Measurements from ENCODE around the gene TMEM91. TPM values are rescaled to one million over a fixed set of nuclear protein-coding genes. Genes with fewer than 3 reads are reported as not detected.
"Not testable (repeated sequence)": the region's sequence is repeated elsewhere in the genome, so short reads cannot be mapped to it uniquely, and the experiment has no call there.

TMEM91 gene
- total RNA-seq, 1 donor from 2014 or later: 7.6 TPM

DNA sequence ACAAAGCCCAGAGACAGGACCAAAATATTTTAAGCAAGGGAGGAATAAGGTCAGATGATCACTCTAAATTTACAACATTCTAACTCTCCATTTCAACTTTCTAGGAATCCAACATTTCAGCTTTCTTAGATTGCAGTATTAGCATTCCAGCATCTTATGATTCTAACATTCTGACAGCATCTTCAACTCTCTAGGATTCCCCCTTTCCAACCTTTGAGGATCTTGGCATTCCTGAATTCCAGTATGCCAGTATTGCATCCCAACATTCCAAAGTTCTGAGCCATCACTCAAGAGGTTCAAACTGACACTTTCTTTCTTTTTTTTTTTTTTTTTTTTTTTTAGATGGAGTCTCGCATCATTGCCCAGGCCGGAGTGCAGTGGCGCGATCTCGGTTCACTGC is 36.4 kb upstream of the TMEM91 start:
- H3K27me3 ChIP-seq (ENCODE audit: control insufficient read depth, insufficient read depth, low read length): no peaks in the 10 kb centered on the region
- H3K4me3 ChIP-seq (ENCODE audit: low read depth, low read length): no peak overlapping the region
- DNase-seq (ENCODE audit: low read depth) (no peak), FAIRE-seq (no peak)
- TF ChIP-seq, protein P1, sequence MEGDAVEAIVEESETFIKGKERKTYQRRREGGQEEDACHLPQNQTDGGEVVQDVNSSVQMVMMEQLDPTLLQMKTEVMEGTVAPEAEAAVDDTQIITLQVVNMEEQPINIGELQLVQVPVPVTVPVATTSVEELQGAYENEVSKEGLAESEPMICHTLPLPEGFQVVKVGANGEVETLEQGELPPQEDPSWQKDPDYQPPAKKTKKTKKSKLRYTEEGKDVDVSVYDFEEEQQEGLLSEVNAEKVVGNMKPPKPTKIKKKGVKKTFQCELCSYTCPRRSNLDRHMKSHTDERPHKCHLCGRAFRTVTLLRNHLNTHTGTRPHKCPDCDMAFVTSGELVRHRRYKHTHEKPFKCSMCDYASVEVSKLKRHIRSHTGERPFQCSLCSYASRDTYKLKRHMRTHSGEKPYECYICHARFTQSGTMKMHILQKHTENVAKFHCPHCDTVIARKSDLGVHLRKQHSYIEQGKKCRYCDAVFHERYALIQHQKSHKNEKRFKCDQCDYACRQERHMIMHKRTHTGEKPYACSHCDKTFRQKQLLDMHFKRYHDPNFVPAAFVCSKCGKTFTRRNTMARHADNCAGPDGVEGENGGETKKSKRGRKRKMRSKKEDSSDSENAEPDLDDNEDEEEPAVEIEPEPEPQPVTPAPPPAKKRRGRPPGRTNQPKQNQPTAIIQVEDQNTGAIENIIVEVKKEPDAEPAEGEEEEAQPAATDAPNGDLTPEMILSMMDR (IDR thresholded peaks at IDR 0.05; ENCODE audit: insufficient read depth, low read length, severe bottlenecking): no peak
- H3K36me3 ChIP-seq (ENCODE audit: control insufficient read depth, insufficient read depth, low read length): peaks cover 18% of the 10 kb centered on the region

DNA sequence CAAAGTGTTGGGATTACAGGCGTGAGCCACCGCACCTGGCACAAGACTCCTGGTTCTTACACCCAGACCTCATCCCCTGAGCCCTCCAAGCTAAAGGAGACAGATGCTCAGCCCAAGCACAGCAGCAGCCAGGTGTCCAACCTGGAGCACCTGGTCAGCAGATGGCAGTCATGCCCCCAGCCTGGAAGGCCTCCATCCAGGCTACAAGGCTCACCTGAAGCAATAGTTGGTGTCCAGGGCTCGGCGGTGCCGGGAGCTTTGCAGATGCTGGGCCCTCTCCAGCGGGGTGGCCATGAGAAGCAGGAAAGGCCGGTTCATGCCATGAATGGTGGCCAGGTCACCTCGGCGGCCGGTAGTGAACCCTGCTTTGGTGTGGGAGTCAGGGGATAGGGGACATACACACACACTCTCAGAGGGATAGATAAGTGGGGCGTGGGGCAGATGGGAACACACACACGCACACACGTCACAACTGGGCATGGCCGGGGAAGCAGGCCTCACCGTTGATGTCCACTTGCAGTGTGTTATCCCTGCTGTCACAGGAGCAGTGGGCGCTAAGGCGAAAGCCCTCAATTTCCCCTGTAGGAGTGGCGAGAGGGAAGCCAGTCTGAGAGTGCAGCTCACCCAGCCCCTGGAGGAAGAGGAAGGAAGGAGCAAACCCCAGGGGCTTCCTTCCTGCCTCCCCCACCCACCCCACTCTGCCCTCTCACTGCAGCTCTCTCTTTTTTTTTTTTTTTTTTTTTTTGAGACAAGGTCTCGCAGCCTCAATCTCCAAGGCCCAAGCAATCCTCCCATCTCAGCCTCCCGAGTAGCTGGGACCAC is 34.5 kb upstream of the TMEM91 start:
- H3K4me3 ChIP-seq (ENCODE audit: low read depth, low read length): no peak overlapping the region
- peaks cover 15% of the 10 kb centered on the region for H3K36me3 ChIP-seq (ENCODE audit: control insufficient read depth, insufficient read depth, low read length)
- FAIRE-seq (no peak), DNase-seq (ENCODE audit: low read depth) (no peak)
- H3K27me3 ChIP-seq (ENCODE audit: control insufficient read depth, insufficient read depth, low read length): no peaks in the 10 kb centered on the region
- TF ChIP-seq, protein P1 (IDR thresholded peaks at IDR 0.05; ENCODE audit: insufficient read depth, low read length, severe bottlenecking): peak; percentile 38

DNA sequence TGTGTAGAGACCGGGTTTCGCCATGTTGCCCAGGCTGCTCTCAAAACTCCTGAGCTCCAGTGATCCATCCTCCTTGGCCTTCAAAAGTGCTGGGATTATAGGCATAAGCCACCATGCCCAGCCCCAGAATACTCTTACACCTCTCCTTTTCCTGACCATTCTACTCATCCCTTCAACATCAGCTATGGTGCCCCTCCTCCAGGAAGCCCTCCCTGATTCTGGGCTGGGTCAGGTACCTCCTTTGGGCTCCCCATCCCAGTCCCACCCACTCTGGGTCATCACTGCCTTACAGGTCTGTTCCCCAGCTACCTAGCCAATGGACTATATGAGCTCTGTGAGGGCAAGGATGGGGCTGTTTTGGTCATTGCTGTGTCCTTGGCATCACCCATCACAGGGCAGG is 32.2 kb upstream of the TMEM91 start:
- TF ChIP-seq, protein P1 (IDR thresholded peaks at IDR 0.05; ENCODE audit: insufficient read depth, low read length, severe bottlenecking): no peak
- H3K4me3 ChIP-seq (ENCODE audit: low read depth, low read length): no peak overlapping the region
- H3K36me3 ChIP-seq (ENCODE audit: control insufficient read depth, insufficient read depth, low read length): peaks cover 16% of the 10 kb centered on the region
- FAIRE-seq (no peak), DNase-seq (ENCODE audit: low read depth) (no peak)
- H3K27me3 ChIP-seq (ENCODE audit: control insufficient read depth, insufficient read depth, low read length): no peaks in the 10 kb centered on the region

DNA sequence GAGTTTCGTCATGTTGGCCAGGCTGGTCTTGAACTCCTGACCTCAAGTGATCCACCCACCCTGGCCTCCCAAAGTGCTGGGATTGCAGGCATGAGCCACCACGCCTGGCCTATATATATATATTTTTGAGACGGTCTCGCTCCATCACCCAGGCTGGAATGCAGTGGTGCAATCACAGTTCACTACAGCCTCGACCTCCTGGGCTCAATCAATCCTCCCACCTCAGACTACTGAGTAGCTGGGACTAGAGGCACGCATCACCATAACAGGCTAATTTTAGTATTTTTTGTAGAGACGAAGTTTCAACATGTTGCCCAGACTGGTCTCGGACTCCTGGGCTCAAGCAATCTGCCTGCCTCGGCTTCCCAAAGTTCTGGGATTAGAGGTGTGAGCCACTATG is 29.4 kb upstream of the TMEM91 start:
- FAIRE-seq; H3K4me3 ChIP-seq (ENCODE audit: low read depth, low read length); H3K27me3 ChIP-seq (ENCODE audit: control insufficient read depth, insufficient read depth, low read length); DNase-seq (ENCODE audit: low read depth): not testable (repeated sequence)
- H3K36me3 ChIP-seq (ENCODE audit: control insufficient read depth, insufficient read depth, low read length): peaks cover 12% of the 10 kb centered on the region

DNA sequence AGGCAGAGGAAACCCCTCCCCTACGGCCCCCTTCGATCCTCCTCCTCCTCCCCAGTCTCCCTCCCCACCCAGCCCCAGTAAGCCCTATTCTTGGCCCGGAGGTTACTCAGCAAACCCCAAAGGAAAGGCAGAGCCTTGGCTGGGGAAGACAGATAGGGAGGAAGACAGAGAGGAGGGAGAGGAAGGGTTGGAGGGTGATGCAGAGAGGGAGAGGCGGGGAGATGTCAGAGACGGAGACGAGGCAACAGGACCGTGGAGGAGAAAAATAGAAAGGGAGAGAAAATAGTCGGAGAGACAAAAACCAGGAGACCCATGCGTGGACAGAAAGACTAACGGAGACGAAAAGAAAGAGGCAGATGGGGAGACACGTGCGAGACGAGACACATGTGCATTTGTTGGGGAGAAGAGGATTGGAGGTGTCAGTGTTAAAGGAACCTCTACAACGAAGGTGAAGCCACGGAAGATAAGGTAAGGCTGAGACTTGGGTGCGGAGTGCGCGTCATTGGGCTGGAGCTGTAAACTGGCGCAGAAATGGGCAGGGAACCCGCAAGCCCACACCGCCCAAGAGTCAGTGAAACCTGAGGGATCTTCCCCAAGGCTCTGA is 25.5 kb upstream of the TMEM91 start:
- H3K36me3 ChIP-seq (ENCODE audit: control insufficient read depth, insufficient read depth, low read length): peaks cover 1% of the 10 kb centered on the region
- H3K27me3 ChIP-seq (ENCODE audit: control insufficient read depth, insufficient read depth, low read length): no peaks in the 10 kb centered on the region
- peak overlapping the region; percentile 64 for H3K4me3 ChIP-seq (ENCODE audit: low read depth, low read length)
- TF ChIP-seq, protein P1 (IDR thresholded peaks at IDR 0.05; ENCODE audit: insufficient read depth, low read length, severe bottlenecking): no peak
- FAIRE-seq: no peak
- peak; percentile 44 for DNase-seq (ENCODE audit: low read depth)

DNA sequence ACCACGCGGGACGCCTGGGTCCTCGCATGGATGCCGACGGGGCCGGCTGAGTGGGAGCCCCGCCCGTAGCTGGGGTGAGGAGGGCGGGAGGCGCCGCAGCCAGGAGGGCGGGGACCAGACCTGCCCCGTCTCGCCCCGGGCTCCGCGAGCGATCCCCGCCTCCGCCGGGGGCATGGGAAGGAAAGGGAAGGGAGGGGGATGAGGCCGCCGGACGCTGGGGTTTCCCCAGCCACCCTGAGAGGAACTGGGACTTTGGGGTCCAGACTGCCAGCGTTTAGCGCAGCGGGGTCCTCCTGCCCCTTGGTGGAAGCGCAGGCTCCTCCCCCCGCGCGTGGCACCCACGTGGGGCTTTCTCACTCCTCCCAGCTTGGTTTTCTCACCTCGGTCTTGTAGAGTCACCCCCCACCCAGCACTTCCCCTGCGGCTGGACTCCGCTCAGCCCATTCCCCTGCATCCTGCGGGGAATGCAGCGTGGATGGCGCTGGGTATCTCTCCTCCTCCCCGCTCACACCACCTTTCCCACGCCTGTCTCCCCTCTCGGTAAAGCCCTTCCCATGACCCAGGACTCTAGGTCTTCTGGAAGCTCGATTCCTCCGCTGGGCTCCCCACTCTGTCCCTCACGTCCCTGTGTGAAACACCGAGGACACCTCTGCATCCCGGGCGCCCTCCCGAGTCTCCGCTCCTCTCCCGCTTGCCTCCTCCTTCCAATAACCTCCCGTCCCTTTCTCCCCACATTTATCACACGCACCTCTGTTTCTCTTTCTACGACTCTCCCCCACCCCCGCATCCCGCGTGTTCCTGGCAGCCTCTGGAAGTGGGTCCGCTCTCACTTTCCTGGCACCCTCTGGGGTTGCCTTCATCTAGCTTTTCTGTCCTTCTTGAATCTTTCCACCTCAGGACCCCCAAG is 24.7 kb upstream of the TMEM91 start:
- Histone ChIP-seq H3K4me3 (ENCODE audit: low read depth, low read length) (peak overlapping the region; percentile 64), H3K27me3 (ENCODE audit: control insufficient read depth, insufficient read depth, low read length) (no peaks in the 10 kb centered on the region), H3K36me3 (ENCODE audit: control insufficient read depth, insufficient read depth, low read length) (peaks cover 1% of the 10 kb centered on the region)
- FAIRE-seq (no peak), DNase-seq (ENCODE audit: low read depth) (peak; percentile 55)
- TF ChIP-seq, protein P1 (IDR thresholded peaks at IDR 0.05; ENCODE audit: insufficient read depth, low read length, severe bottlenecking): no peak

Data from bronchial epithelial cell (primary cell).